Calu3 (cell line): ENCODE results near the gene PRRG1. TPM values are rescaled to one million over a fixed set of nuclear protein-coding genes. Genes with fewer than 3 reads are reported as not detected.
A peak's percentile ranks its signal among the peaks of the same experiment; 100 is the strongest.
"Not testable (repeated sequence)": the region's sequence is repeated elsewhere in the genome, so short reads cannot be mapped to it uniquely, and the experiment has no call there.

Source experiments
- BruUV-seq: library from RNA; stranded (reverse); fragments of 400-500 nt; replicated peaks from 2 replicates; lab custom pipeline; 2021; lab: Mats Ljungman, UMichigan
- CTCF ChIA-PET: fragments of 300-600 bp; sonication (Branson Sonifier 250); formaldehyde crosslinking; loops from one replicate; lab custom pipeline; 2022; ENCODE audit warnings: antibody characterized with exemption; lab: Charles Lee
- DNase-seq: peaks from one replicate; pipeline ENCODE4 v3.0.0; 2022
- H3K27ac Mint-ChIP-seq: one replicate; pipeline ENCODE4 v1.8.0; 2022; ENCODE audit warnings: mixed read lengths; ENCODE audit not compliant: unreplicated experiment
- H3K27me3 Mint-ChIP-seq: one replicate; pipeline ENCODE4 v1.8.0; 2022; ENCODE audit warnings: mixed read lengths; ENCODE audit not compliant: unreplicated experiment
- H3K36me3 Mint-ChIP-seq: one replicate; pipeline ENCODE4 v1.8.0; 2022; ENCODE audit warnings: mild to moderate bottlenecking, moderate library complexity, mixed read lengths; ENCODE audit not compliant: insufficient read depth, unreplicated experiment
- H3K4me1 Mint-ChIP-seq: one replicate; pipeline ENCODE4 v1.8.0; 2022; ENCODE audit warnings: mild to moderate bottlenecking, low read depth, mixed read lengths; ENCODE audit not compliant: unreplicated experiment
- H3K4me3 Mint-ChIP-seq: one replicate; pipeline ENCODE4 v1.8.0; 2022; ENCODE audit warnings: mild to moderate bottlenecking, low read depth, moderate library complexity, mixed read lengths; ENCODE audit not compliant: unreplicated experiment
- H3K9me3 Mint-ChIP-seq: one replicate; pipeline ENCODE4 v1.8.0; 2022; ENCODE audit warnings: low read depth, mixed read lengths; ENCODE audit not compliant: unreplicated experiment
- intact Hi-C: fragments of 100-400 bp; cut with micrococcal nuclease; formaldehyde crosslinking; loops from one replicate; pipeline ENCODE4 v1.10.0; 2022; ENCODE audit not compliant: unreplicated experiment
- total RNA-seq: library from RNA; stranded (reverse); gene quantifications from 2 replicates; pipeline ENCODE4 v1.2.3, GENCODE V29; 2022
- TF ChIP-seq, protein P1 (sequence below): fragments of 200-600 bp; IDR thresholded peaks from one replicate; pipeline ENCODE4 v1.8.0; 2022; ENCODE audit warnings: antibody characterized with exemption; ENCODE audit not compliant: unreplicated experiment

Gene PRRG1
- total RNA-seq, 1 experiment from 2014 or later: 26.1 TPM

DNA sequence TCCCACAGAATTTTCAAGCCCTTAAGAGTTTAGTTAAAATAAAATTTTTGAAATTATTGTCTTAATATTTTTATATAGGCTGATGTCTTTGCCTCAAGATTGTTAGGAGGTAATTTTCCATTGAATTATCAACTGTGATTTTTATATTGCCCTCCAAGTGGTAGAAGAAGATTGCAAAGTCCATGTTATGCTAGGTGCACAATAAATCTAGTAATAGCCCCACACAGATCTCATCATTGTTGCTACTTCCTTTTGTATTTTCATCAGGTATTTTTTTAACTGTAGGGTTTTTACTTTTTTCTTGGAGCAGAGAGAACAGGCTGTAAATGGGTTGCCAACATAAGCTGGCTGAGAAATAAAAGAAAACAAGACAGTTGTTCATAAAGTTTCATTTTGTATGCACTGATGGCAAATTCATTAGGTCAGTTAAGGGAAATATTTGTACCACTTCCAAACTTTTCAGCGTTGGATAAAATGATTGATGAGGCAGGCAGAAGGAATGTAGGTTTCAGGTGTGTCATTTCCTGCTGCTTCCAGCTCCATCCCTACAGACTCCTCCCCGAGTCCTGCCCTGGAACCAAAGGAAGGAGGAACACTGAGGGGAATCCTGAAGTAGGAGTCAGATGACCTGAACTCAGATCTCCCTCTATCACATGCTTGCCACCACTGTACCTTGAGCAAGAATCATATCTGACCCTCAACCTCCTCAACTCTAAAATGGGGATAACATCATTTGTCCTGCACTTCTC lies 105.5 kb downstream of the PRRG1 start:
- peak; percentile 60 for DNase-seq
- Mint-ChIP-seq H3K4me1 (peaks cover 28% of the 10 kb centered on the region), H3K27me3 (no peaks in the 10 kb centered on the region), H3K9me3 (no peaks in the 10 kb centered on the region), H3K27ac (peak overlapping the region; percentile 84), H3K36me3 (peaks cover 10% of the 10 kb centered on the region), H3K4me3 (peak overlapping the region; percentile 41)
- CTCF ChIA-PET: no interaction called here
- intact Hi-C loops: loop anchor here (1.0 to 10.0 kb wide), 2 partner anchors 19 to 110 kb away; partner anchors contain the start of gene PRRG1
- BruUV-seq: no TSS peak
- TF ChIP-seq, protein P1, sequence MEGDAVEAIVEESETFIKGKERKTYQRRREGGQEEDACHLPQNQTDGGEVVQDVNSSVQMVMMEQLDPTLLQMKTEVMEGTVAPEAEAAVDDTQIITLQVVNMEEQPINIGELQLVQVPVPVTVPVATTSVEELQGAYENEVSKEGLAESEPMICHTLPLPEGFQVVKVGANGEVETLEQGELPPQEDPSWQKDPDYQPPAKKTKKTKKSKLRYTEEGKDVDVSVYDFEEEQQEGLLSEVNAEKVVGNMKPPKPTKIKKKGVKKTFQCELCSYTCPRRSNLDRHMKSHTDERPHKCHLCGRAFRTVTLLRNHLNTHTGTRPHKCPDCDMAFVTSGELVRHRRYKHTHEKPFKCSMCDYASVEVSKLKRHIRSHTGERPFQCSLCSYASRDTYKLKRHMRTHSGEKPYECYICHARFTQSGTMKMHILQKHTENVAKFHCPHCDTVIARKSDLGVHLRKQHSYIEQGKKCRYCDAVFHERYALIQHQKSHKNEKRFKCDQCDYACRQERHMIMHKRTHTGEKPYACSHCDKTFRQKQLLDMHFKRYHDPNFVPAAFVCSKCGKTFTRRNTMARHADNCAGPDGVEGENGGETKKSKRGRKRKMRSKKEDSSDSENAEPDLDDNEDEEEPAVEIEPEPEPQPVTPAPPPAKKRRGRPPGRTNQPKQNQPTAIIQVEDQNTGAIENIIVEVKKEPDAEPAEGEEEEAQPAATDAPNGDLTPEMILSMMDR: no peak

GRCh38 chrX:37455381-37455780 lies 106.2 kb downstream of the PRRG1 start:
- H3K4me3 Mint-ChIP-seq: peak overlapping the region; percentile 41
- peak overlapping the region; percentile 84 for H3K27ac Mint-ChIP-seq
- no TSS peak for BruUV-seq
- peaks cover 35% of the 10 kb centered on the region for H3K4me1 Mint-ChIP-seq
- no peaks in the 10 kb centered on the region for H3K27me3 Mint-ChIP-seq
- CTCF ChIA-PET: interaction anchor here (0.6 kb wide), 1 partner anchor 35 kb away, joined by 5 read pairs; no protein-coding TSS in a partner anchor
- intact Hi-C loops: loop anchor here (1.0 to 10.0 kb wide), 2 partner anchors 18 to 111 kb away; partner anchors contain the start of gene PRRG1
- no peaks in the 10 kb centered on the region for H3K9me3 Mint-ChIP-seq
- TF ChIP-seq, protein P1: no peak
- peak; percentile 27 for DNase-seq
- H3K36me3 Mint-ChIP-seq: peaks cover 10% of the 10 kb centered on the region

- intact Hi-C loops, H3K9me3 Mint-ChIP-seq, H3K27me3 Mint-ChIP-seq, DNase-seq, BruUV-seq, CTCF ChIA-PET, H3K36me3 Mint-ChIP-seq: not testable (repeated sequence)
- peak overlapping the region; percentile 21 for H3K4me3 Mint-ChIP-seq
- H3K27ac Mint-ChIP-seq: peak overlapping the region; percentile 35
- H3K4me1 Mint-ChIP-seq: peaks cover 31% of the 10 kb centered on the region
Observed at GRCh38 chrX:37460285-37460684, 111.1 kb downstream of the PRRG1 start.

GRCh38 chrX:37462346-37462745 lies 113.2 kb downstream of the PRRG1 start:
- H3K27ac Mint-ChIP-seq: no peak overlapping the region
- H3K9me3 Mint-ChIP-seq: no peaks in the 10 kb centered on the region

More at GRCh38 chrX:37462346-37462745, 113.2 kb downstream of the PRRG1 start:
- no peak overlapping the region for H3K4me3 Mint-ChIP-seq
- CTCF ChIA-PET: no interaction called here
- BruUV-seq: no TSS peak
- H3K4me1 Mint-ChIP-seq: peaks cover 27% of the 10 kb centered on the region
- DNase-seq: no peak
- no peaks in the 10 kb centered on the region for H3K27me3 Mint-ChIP-seq
- intact Hi-C loops: no loop called here
- TF ChIP-seq, protein P1: no peak
- no peaks in the 10 kb centered on the region for H3K36me3 Mint-ChIP-seq
